GDM1 (cell line): ENCODE data around the gene SLC8B1.
"Not testable (repeated sequence)": the region's sequence is repeated elsewhere in the genome, so short reads cannot be mapped to it uniquely, and the experiment has no call there.

ENCODE experiments used
- DNase-seq: peaks from one replicate; lab custom pipeline; 2025; lab: John Stamatoyannopoulos, UW

SLC8B1 gene

GRCh38 chr12:113354192-113354591 lies 19.3 kb upstream of the SLC8B1 start:
- not testable (repeated sequence) for DNase-seq

DNA sequence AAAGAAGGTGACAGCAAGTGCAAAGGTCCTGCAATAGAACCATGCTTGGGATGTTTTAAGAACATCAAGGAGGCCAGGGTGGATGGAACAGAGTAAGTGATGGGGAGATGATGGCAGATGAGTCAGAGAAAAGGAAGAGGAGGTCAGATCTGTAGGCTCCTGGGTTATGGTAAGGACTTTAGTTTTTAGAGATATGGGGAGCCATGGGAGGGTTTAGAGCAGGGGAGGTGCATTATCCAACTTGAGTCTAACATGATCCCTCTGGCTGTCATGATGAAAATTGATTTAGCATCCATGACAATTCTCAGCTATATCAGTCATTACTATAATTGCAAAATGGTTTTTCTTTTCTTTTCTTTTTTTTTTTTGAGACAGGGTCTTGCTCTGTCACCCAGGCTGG lies 16.2 kb upstream of the SLC8B1 start:
- no peak for DNase-seq

DNA sequence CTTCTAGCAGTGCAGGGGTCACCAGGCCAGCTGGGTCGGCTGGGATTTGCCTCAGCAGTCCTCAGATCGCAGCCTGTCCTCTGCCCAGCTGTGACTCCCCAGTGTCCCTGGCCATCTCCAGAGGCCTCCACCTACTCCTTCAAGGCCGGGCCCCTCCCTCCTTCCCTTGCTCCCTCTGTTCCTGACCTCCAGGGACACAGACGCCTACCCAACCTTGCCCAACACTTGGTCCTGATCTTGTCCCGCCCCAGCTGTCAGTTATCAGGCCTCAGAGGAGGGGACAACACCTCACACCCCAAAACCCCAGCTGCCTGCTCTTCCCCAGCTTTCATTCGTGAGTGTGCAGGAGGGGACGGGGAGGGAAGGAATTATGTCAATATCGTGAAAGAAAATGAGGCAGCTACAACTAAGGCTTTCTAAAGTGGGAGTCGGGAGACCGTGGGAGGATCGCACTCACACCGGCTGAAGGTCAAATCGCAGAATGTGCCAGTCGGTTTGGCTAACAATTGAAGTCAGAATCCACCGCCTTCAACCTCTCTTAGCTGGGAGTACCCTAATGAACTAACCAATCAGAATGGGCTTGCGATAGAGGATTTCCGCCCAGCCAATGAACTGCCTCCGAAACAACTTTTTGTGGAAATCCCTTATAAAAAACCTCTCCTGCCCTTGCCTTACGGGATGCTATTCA lies 14.1 kb upstream of the SLC8B1 start:
- no peak for DNase-seq

DNA sequence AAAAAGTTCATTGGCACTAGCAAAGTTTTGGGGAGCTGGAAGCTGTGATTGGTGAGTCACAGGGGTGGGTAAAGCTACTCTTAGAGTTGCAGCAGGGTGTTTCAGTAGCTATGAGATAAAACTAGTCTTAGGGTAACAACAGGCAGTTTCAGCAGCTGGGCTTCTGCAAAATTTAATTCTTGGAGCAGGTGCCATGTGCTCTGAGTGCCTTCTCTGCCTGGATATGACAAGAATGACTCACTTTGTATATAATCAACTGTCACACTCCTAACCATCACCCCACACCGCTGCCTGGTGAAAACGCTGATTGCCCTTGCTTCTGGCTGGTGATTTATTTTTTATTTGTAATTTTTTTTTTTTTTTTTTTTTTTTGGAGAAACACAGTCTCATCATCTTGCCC lies 13.0 kb upstream of the SLC8B1 start:
- DNase-seq: no peak

DNA sequence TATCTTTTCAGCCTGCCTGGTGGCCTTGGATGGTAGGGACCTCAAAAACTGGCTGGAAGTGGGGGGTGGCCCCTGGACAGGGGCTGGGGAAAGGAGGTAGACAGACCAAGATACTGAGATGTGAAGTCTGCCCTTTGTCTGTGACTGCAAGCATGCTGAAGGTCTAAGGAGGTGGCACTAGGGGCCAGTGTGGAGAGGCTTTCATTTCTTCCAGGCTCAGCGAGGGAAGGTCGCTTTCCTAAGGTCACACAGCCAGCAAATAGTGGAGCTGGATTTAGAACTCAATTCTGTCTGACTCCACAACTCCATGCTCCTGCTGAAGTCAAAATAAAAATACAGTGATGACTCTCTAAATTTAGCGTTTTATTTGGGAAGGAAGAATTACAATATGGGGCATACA lies 12.2 kb upstream of the SLC8B1 start:
- DNase-seq: no peak

- DNase-seq: no peak
These were observed 11.4 kb upstream of the SLC8B1 start for GRCh38 chr12:113346353-113346752.

DNA sequence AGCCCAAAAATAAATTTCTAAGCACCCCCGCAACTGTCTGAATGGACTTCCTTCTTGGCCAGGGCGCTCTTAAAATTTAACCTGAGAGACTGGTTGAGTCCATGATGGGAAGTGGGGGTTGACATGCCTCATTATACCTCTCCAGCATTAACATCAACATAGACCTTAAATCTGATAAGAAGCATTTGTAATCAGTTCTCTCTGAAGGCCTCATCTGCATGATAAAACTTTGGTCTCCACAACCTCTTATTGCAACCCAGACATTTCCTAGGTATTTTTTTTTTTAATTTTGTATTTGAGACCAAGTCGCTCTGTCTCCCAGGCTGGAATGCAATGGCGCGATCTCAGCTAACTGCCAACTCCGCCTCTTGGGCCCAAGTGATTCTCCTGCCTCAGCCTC lies 10.4 kb upstream of the SLC8B1 start:
- DNase-seq: no peak

DNA sequence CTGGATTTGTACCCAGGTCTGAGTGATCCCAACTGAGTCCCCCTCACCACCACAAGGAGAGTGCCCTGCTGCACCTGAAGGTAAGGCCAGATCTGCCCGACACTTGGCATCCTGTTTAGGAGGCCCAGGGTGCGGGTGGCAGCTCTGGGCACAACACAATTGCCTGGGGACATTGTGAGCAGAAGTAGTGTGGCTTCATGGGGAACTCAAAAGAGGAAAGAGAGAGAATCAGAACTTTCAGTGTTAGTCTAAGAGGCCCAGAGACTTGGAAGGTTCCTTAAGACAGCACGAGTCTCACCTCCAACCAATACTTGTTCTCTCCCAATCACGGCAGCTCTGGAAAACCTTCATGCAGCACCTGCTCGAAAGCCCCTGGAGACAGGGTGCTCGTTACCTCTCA lies 6.6 kb upstream of the SLC8B1 start:
- DNase-seq: no peak

GRCh38 chr12:113340061-113340460 lies 5.2 kb upstream of the SLC8B1 start:
- DNase-seq: no peak

GRCh38 chr12:113339540-113339939 lies 4.6 kb upstream of the SLC8B1 start:
- no peak for DNase-seq

GRCh38 chr12:113333877-113334785 lies 778 bp downstream of the SLC8B1 start:
- DNase-seq: no peak

DNA sequence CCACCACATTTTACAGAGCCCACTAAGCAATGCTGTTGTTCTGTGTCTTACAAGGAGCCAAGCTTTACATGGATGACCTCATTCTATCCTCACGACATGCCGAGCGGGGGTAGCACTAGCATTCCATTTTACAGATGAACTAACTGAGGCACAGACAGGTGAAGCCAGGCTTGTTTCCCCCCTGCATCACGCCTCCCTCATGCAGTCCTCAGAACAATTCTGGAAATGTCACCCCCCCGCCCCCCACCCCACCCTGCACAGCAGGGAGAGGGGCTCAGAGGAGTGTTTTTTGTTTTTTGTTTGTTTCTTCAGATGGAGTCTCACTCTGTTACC lies 1.5 kb downstream of the SLC8B1 start:
- no peak for DNase-seq

GRCh38 chr12:113332688-113333417 lies 2.1 kb downstream of the SLC8B1 start:
- DNase-seq: no peak

DNA sequence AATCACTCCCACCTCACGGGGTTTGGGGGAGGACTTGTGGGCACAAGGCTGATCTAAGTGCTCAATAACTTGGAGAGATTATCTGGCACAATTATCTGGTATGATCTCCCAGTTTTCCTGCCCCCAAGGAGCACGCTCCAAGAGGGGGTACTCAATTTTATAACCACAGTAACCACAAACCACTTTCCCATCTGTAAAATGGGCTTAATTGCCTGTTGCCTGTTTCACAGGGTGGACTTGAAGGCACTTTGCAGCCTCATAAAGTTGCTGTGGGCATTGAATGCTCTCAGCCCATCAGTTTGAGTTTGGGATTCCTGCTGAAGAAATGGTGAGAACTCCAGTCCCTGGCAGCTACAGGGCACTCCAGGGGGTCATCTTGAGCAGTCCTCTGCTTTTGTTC lies 4.4 kb downstream of the SLC8B1 start:
- DNase-seq: no peak

DNA sequence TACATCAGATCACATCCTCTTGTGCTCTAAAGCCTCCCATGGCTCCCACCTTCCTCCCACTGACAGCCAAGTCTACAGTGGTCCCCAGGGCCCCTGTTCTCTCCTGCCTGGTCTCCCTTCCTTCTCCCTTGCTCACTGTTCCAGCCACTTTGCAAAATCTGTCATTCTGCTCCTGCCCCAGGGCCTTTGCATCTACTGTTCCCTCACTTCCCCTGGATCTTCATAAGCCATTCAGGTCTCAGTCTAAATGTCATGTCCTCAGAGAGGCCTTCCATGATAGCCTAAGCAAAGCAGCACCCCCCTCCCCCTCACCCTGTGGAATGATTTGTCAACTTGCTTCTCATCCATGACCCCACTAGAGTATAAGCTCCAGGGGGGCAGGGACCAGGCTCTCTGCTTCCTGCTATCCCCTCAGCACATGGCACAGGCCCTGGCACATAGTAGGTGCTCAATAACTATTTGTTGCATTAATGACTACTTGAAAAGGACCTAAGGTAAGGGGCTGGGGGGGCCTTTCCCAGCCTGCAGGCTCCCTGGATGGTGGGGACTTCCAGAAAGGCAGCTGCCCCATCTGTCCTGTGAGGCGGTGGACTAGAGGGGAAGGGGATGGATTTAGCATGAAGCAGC lies 5.0 kb downstream of the SLC8B1 start:
- no peak for DNase-seq

DNA sequence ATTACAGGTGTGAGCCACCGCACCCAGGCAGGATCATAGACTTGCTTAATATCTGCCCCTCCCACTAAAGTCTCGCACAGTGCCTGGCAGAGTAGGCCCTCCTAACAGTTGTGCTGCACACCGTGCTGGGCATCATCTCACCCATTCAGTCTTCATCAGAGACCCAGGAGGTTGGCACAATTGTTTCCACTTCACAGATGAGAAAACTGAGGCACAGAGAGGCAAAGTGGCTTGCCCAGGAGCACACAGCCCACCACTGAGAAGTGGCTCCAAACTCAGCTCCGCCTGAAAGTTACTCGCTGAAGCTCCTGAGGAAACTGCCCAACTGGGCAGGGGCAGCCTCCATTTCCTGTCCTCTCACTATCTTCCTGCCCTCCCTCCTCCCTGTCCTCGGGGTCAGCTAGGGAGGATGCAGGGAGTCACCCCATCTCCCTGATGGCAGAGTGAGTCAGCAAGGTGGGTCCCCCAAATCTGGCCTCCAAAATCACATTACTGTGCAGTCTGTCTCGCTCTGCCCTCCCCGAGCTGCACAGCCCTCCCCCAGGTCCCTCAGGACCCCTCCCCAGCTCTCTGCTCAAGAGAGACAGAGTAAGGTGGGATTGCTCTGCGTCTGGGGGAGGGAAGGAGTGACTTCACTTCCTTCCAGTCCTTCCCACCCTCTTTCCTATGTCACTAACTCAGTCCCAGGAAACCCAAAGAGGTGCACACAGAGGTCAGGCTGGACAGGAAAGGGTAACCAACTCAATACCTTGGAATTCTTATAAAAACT lies 5.7 kb downstream of the SLC8B1 start:
- no peak for DNase-seq

- no peak for DNase-seq
These were observed 6.5 kb downstream of the SLC8B1 start for GRCh38 chr12:113328368-113328889.

- no peak for DNase-seq
These were observed 8.0 kb downstream of the SLC8B1 start for GRCh38 chr12:113326775-113327395.

DNA sequence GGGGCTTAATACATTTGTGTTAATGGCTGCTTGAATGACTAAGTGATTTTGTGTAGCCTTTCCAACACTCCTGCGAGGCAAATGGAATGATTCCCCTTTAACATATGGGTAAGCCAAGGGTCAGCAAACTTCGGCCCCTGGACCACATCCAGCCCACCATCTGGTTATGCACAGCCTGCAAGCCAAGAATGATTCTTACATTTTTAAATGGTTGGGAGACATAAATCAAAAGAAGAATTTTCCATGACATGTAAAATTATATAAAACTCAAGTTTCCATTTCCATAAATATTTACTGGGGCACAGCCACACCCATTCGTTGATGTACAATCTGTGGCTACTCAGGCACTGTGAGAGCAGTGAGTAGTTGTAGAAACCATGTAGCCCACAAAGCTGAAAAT lies 9.0 kb downstream of the SLC8B1 start:
- DNase-seq: no peak

- no peak for DNase-seq
These were observed 12.6 kb downstream of the SLC8B1 start for GRCh38 chr12:113322343-113322742.

- DNase-seq: no peak
These were observed 14.5 kb downstream of the SLC8B1 start for GRCh38 chr12:113320401-113320800.
